T-cell (primary cell): ENCODE data around the gene TBX4. TPM values are rescaled to one million over a fixed set of nuclear protein-coding genes. Genes with fewer than 3 reads are reported as not detected.
A peak's percentile ranks its signal among the peaks of the same experiment; 100 is the strongest.

Source experiments
- ATAC-seq, 4 experiments: fragments of 200-7000 bp in 3 of 4; fragments of 150-1000 bp in 1 of 4; cut with Tn5 transposase; replicated peaks in 1 of 4; 1 replicate in 3 of 4; 2 replicates in 1 of 4; pipeline ENCODE4 v1.10.0; 2021; ENCODE audit warnings: moderate library complexity in 3 of 4, mild to moderate bottlenecking in 2 of 4, moderate number of reproducible peaks in 1 of 4
- CTCF ChIA-PET, 2 donors: fragments of 300-600 bp; sonication (Branson Sonifier 250); formaldehyde crosslinking; loops; one replicate each; lab custom pipeline; 2022; ENCODE audit warnings: antibody characterized with exemption in 2 of 2; lab: Charles Lee
- POLR2A ChIA-PET, 2 donors: fragments of 300-600 bp; sonication (Branson Sonifier 250); formaldehyde crosslinking; loops; one replicate each; lab custom pipeline; 2022; ENCODE audit warnings: antibody characterized with exemption in 2 of 2; lab: Charles Lee
- DNase-seq, 35 experiments: peaks; one replicate each; pipeline versions ENCODE4 v3.0.0 to v3.0.0-alpha.2; 2013 to 2023
- H3K27ac ChIP-seq: one replicate; pipeline ENCODE4 v1.5.1; 2013; ENCODE audit warnings: low read length
- H3K27me3 ChIP-seq, 2 experiments: replicated peaks in 1 of 2; 1 replicate in 1 of 2; 2 replicates in 1 of 2; pipeline versions ENCODE4 v1.6.1 to v1.7.0; 2013; ENCODE audit warnings: low read length in 1 of 2, mixed read lengths in 1 of 2; ENCODE audit not compliant: control insufficient read depth in 2 of 2, insufficient read depth in 2 of 2; ENCODE audit errors: extremely low read depth in 1 of 2
- H3K36me3 ChIP-seq, 2 donors: 1 replicate in 1 of 2; 2 replicates in 1 of 2; pipeline versions ENCODE4 v1.6.1 to v1.7.0; 2013; ENCODE audit warnings: low read length in 1 of 2; ENCODE audit not compliant: control insufficient read depth in 2 of 2, insufficient read depth in 1 of 2; ENCODE audit errors: extremely low read depth in 1 of 2
- H3K4me1 ChIP-seq, 2 experiments: 1 replicate in 1 of 2; 2 replicates in 1 of 2; pipeline versions ENCODE4 v1.6.1 to v1.7.0; 2013; ENCODE audit warnings: low read length in 2 of 2, mixed read lengths in 1 of 2; ENCODE audit not compliant: insufficient read depth in 2 of 2, control insufficient read depth in 1 of 2; ENCODE audit errors: extremely low read depth in 1 of 2
- H3K4me3 ChIP-seq, 2 donors: 1 replicate in 1 of 2; 2 replicates in 1 of 2; pipeline versions ENCODE4 v1.5.1 to v1.7.0; 2013; ENCODE audit warnings: mild to moderate bottlenecking in 2 of 2, low read length in 1 of 2, moderate library complexity in 1 of 2; ENCODE audit not compliant: control insufficient read depth in 1 of 2; ENCODE audit errors: extremely low read depth in 1 of 2
- H3K9me3 ChIP-seq: 2 replicates; pipeline ENCODE4 v1.7.0; 2013
- H3K27ac Mint-ChIP-seq, 2 donors: one replicate each; pipeline ENCODE4 v1.8.0; 2020 to 2021; ENCODE audit warnings: mild to moderate bottlenecking in 2 of 2, mixed read lengths in 2 of 2
- H3K27me3 Mint-ChIP-seq, 2 donors: one replicate each; pipeline ENCODE4 v1.8.0; 2021 to 2022; ENCODE audit warnings: mixed read lengths in 2 of 2
- H3K36me3 Mint-ChIP-seq: one replicate; pipeline ENCODE4 v1.8.0; 2021; ENCODE audit warnings: mixed read lengths
- H3K4me1 Mint-ChIP-seq, 3 donors: one replicate each; pipeline ENCODE4 v1.8.0; 2020 to 2022; ENCODE audit warnings: mixed read lengths in 3 of 3, mild to moderate bottlenecking in 1 of 3
- H3K4me3 Mint-ChIP-seq, 3 donors: one replicate each; pipeline ENCODE4 v1.8.0; 2020 to 2022; ENCODE audit warnings: mild to moderate bottlenecking in 3 of 3, mixed read lengths in 3 of 3, moderate library complexity in 3 of 3
- H3K9me3 Mint-ChIP-seq, 3 donors: one replicate each; pipeline ENCODE4 v1.8.0; 2020 to 2022; ENCODE audit warnings: mixed read lengths in 3 of 3
- WGBS: methylation state at CpG from one replicate; pipeline ENCODE4 v1.1.5; 2013; ENCODE audit warnings: missing lambda C conversion rate; ENCODE audit not compliant: insufficient coverage; 5-methylcytosine and 5-hydroxymethylcytosine counted together
- total RNA-seq, 35 experiments: library from RNA in 6 of 35; stranded (reverse) in 6 of 35; fragments of 120-200 nt in 1 of 35; gene quantifications; one replicate each; pipeline versions ENCODE4 v1.2.1 to v1.2.4 and lab custom pipeline; 2013 to 2026

Gene TBX4
- total RNA-seq, 5 donors from 2014 or later (not counting 1 experiment from before 2014, with no cell fraction given), result not detected

GRCh38 chr17:61405686-61406536 is 46.3 kb upstream of the TBX4 start:
- peaks cover 5 to 96% of the 10 kb centered on the region in 2 experiments for H3K27me3 ChIP-seq
- H3K4me3 ChIP-seq, result no peak overlapping the region
- ChIA-PET CTCF (no interaction called here), POLR2A (no interaction called here)
- peak overlapping the region in 1 of 3 donors; percentile 22 for H3K4me3 Mint-ChIP-seq
- H3K4me1 ChIP-seq, result peaks cover 6 to 76% of the 10 kb centered on the region in 2 experiments
- H3K27ac ChIP-seq, result no peak overlapping the region
- H3K27me3 Mint-ChIP-seq, result peaks cover 54 to 83% of the 10 kb centered on the region in 2 donors
- H3K36me3 Mint-ChIP-seq, result no peaks in the 10 kb centered on the region
- no peaks in the 10 kb centered on the region for H3K36me3 ChIP-seq
- no peaks in the 10 kb centered on the region for H3K9me3 Mint-ChIP-seq
- WGBS, result 24% methylated on average over 35 of the region's 37 CpGs
- no peaks in the 10 kb centered on the region for H3K9me3 ChIP-seq
- DNase-seq, result no peak
- no peak for ATAC-seq
- H3K4me1 Mint-ChIP-seq, result peaks cover 51 to 59% (median 55%) of the 10 kb centered on the region in 3 donors
- no peak overlapping the region for H3K27ac Mint-ChIP-seq

- Mint-ChIP-seq H3K4me1 (peaks cover 46 to 53% (median 49%) of the 10 kb centered on the region in 3 donors), H3K27me3 (peaks cover 48 to 77% of the 10 kb centered on the region in 2 donors), H3K4me3 (peak overlapping the region in 1 of 3 donors; percentile 22), H3K36me3 (no peaks in the 10 kb centered on the region), H3K9me3 (no peaks in the 10 kb centered on the region), H3K27ac (no peak overlapping the region)
- no peak for ATAC-seq
- H3K27ac ChIP-seq, result no peak overlapping the region
- no peaks in the 10 kb centered on the region for H3K36me3 ChIP-seq
- peaks cover 6 to 76% of the 10 kb centered on the region in 2 experiments for H3K4me1 ChIP-seq
- ChIA-PET POLR2A (no interaction called here), CTCF (no interaction called here)
- no peak overlapping the region for H3K4me3 ChIP-seq
- H3K27me3 ChIP-seq, result peaks cover 2 to 96% of the 10 kb centered on the region in 2 experiments
- DNase-seq, result no peak
- no CpG with 5 or more reads among the region's 1 CpG for WGBS
- H3K9me3 ChIP-seq, result no peaks in the 10 kb centered on the region
Measured at GRCh38 chr17:61406537-61406845, 45.7 kb upstream of the TBX4 start.

- POLR2A ChIA-PET, result no interaction called here
- CTCF ChIA-PET, result no interaction called here
Measured at GRCh38 chr17:61406971-61407911, 45.0 kb upstream of the TBX4 start.

GRCh38 chr17:61408151-61409041 is 43.8 kb upstream of the TBX4 start:
- ATAC-seq (no peak), DNase-seq (peak in 2 of 35 experiments; percentile 3 to 12)
- Histone ChIP-seq H3K27me3 (peaks cover 2 to 97% of the 10 kb centered on the region in 2 experiments), H3K9me3 (no peaks in the 10 kb centered on the region), H3K27ac (no peak overlapping the region), H3K36me3 (no peaks in the 10 kb centered on the region), H3K4me1 (peaks cover 6 to 78% of the 10 kb centered on the region in 2 experiments), H3K4me3 (peak overlapping the region in 1 of 2 donors; percentile 48)
- H3K9me3 Mint-ChIP-seq, result no peaks in the 10 kb centered on the region
- H3K4me1 Mint-ChIP-seq, result peaks cover 32 to 41% (median 35%) of the 10 kb centered on the region in 3 donors
- no peak overlapping the region for H3K27ac Mint-ChIP-seq
- peak overlapping the region; percentile 62 to 83 (median 65) for H3K4me3 Mint-ChIP-seq
- 19% methylated on average over 36 of the region's 41 CpGs for WGBS
- no peaks in the 10 kb centered on the region for H3K36me3 Mint-ChIP-seq
- peaks cover 34 to 60% of the 10 kb centered on the region in 2 donors for H3K27me3 Mint-ChIP-seq
- POLR2A ChIA-PET, result no interaction called here
- CTCF ChIA-PET, result interaction anchor here in 1 of 2 donors (0.7 kb wide), 1 partner anchor 420 kb away, joined by 4 read pairs; no protein-coding TSS in a partner anchor

More at GRCh38 chr17:61406971-61407911, 45.0 kb upstream of the TBX4 start:
- H3K27ac Mint-ChIP-seq, result no peak overlapping the region
- H3K36me3 Mint-ChIP-seq, result no peaks in the 10 kb centered on the region
- H3K27me3 Mint-ChIP-seq, result peaks cover 45 to 69% of the 10 kb centered on the region in 2 donors
- Histone ChIP-seq H3K27me3 (peaks cover 2 to 96% of the 10 kb centered on the region in 2 experiments), H3K36me3 (no peaks in the 10 kb centered on the region), H3K9me3 (no peaks in the 10 kb centered on the region), H3K27ac (no peak overlapping the region), H3K4me3 (no peak overlapping the region), H3K4me1 (peaks cover 6 to 77% of the 10 kb centered on the region in 2 experiments)
- 64% methylated on average over 6 of the region's 8 CpGs for WGBS
- DNase-seq (no peak), ATAC-seq (no peak)
- H3K9me3 Mint-ChIP-seq, result no peaks in the 10 kb centered on the region
- peaks cover 43 to 50% (median 46%) of the 10 kb centered on the region in 3 donors for H3K4me1 Mint-ChIP-seq
- H3K4me3 Mint-ChIP-seq, result peak overlapping the region in 1 of 3 donors; percentile 83

- H3K9me3 Mint-ChIP-seq, result no peaks in the 10 kb centered on the region
- peak in 6 of 35 experiments; percentile 3 to 63 (median 36) for DNase-seq
- no peaks in the 10 kb centered on the region for H3K36me3 Mint-ChIP-seq
- H3K4me1 Mint-ChIP-seq, result peaks cover 21 to 32% (median 26%) of the 10 kb centered on the region in 3 donors
- H3K4me1 ChIP-seq, result peaks cover 2 to 67% of the 10 kb centered on the region in 2 experiments
- peaks cover 26 to 49% of the 10 kb centered on the region in 2 donors for H3K27me3 Mint-ChIP-seq
- ChIA-PET CTCF (interaction anchor here in 1 of 2 donors (0.6 to 1.2 kb wide), 4 partner anchors 9 to 806 kb away, joined by 3 to 4 read pairs (median 4); no protein-coding TSS in a partner anchor), POLR2A (no interaction called here)
- peak overlapping the region; percentile 70 to 83 (median 70) for H3K4me3 Mint-ChIP-seq
- peaks cover 2 to 91% of the 10 kb centered on the region in 2 experiments for H3K27me3 ChIP-seq
- ATAC-seq, result peak; percentile 9 to 24 (median 14)
- H3K36me3 ChIP-seq, result no peaks in the 10 kb centered on the region
- H3K4me3 ChIP-seq, result peak overlapping the region; percentile 19 to 48
- no peaks in the 10 kb centered on the region for H3K9me3 ChIP-seq
- under 1% methylated on average over 58 of the region's 73 CpGs for WGBS
- no peak overlapping the region for H3K27ac ChIP-seq
- no peak overlapping the region for H3K27ac Mint-ChIP-seq
Measured at GRCh38 chr17:61409301-61410112, 42.7 kb upstream of the TBX4 start.
